Measurements from ENCODE around the gene CD9.
A peak's percentile ranks its signal among the peaks of the same experiment; 100 is the strongest.

CD9 gene

GRCh38 chr12:6249580-6249979 is 49.4 kb downstream of the CD9 start:
- no peak for DNase-seq

- DNase-seq: no peak
Measured at GRCh38 chr12:6250343-6250742, 50.1 kb downstream of the CD9 start.

- no peak for DNase-seq
Measured at GRCh38 chr12:6253278-6253677, 53.1 kb downstream of the CD9 start.

- no peak for DNase-seq
Measured at GRCh38 chr12:6254491-6254890, 54.3 kb downstream of the CD9 start.

- DNase-seq: no peak
Measured at GRCh38 chr12:6257007-6257406, 56.8 kb downstream of the CD9 start.

GRCh38 chr12:6262211-6262610 is 62.0 kb downstream of the CD9 start:
- DNase-seq: no peak

GRCh38 chr12:6262623-6263022 is 62.4 kb downstream of the CD9 start:
- DNase-seq: no peak

GRCh38 chr12:6263931-6264330 is 63.7 kb downstream of the CD9 start:
- no peak for DNase-seq

GRCh38 chr12:6264402-6265037 is 64.3 kb downstream of the CD9 start:
- DNase-seq: no peak

GRCh38 chr12:6265038-6265405 is 64.8 kb downstream of the CD9 start:
- no peak for DNase-seq

GRCh38 chr12:6266541-6266966 is 66.4 kb downstream of the CD9 start:
- DNase-seq: no peak

GRCh38 chr12:6266971-6267721 is 66.9 kb downstream of the CD9 start:
- peak; percentile 43 for DNase-seq

GRCh38 chr12:6268484-6269157 is 68.4 kb downstream of the CD9 start:
- no peak for DNase-seq

GRCh38 chr12:6269986-6270385 is 69.8 kb downstream of the CD9 start:
- no peak for DNase-seq

GRCh38 chr12:6271281-6271680 is 71.1 kb downstream of the CD9 start:
- DNase-seq: no peak

- no peak for DNase-seq
Measured at GRCh38 chr12:6272300-6273204, 72.4 kb downstream of the CD9 start.

- DNase-seq: no peak
Measured at GRCh38 chr12:6273205-6273540, 73.0 kb downstream of the CD9 start.

GRCh38 chr12:6273541-6274230 is 73.5 kb downstream of the CD9 start:
- no peak for DNase-seq

- DNase-seq: no peak
Measured at GRCh38 chr12:6274231-6275221, 74.3 kb downstream of the CD9 start.

- DNase-seq: no peak
Measured at GRCh38 chr12:6275928-6276887, 76.0 kb downstream of the CD9 start.

Measured in fibroblast of skin of back (primary cell).